ENCODE results near the gene FBLN7.

FBLN7 gene, protein sequence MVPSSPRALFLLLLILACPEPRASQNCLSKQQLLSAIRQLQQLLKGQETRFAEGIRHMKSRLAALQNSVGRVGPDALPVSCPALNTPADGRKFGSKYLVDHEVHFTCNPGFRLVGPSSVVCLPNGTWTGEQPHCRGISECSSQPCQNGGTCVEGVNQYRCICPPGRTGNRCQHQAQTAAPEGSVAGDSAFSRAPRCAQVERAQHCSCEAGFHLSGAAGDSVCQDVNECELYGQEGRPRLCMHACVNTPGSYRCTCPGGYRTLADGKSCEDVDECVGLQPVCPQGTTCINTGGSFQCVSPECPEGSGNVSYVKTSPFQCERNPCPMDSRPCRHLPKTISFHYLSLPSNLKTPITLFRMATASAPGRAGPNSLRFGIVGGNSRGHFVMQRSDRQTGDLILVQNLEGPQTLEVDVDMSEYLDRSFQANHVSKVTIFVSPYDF

DNA sequence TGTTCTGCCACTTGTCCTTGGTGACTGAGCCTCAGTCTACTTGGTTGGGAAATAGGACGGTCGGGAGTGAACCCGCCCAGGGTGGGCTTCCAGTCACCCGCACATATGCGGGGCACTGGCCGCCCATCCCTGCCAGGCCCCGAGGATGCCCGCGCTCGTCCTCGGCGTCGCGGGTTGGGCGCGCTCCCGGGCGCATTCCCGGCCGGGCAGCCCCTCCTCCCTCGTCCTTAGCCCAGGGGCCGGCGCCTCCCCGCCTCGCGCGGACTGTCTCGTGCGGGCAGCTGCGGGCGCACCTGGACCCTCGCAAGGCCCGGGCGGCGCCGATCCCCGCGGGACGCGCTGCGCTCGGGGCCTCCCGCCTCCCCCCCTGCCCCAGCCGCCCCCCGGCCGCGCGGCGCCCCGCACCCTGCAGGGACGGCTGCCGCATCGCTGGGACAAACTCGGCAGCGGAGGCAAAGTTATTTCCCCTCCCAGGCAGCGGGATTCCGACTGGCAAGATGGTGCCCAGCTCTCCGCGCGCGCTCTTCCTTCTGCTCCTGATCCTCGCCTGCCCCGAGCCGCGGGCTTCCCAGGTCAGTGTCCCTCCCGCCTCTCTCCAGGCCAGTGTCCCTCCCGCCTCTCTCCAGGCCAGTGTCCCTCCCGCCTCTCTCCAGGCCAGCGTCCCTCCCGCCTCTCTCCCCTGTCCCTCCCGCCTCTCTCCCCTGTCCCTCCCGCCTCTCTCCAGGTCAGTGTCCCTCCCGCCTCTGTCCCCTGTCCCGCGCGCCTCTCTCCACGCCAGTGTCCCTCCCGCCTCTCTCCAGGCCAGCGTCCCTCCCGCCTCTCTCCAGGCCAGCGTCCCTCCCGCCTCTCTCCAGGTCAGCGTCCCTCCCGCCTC, at the start of gene FBLN7:
TSS of gene FBLN7 (plus strand) at position 227 of the 874 bp plus-strand sequence. CDS start at position 498, 271 bp downstream.
- H3K4me3 ChIP-seq = peak within 1 kb of the TSS; percentile 86
- peak within 1 kb of the TSS; percentile 54 to 63 for H3K27ac ChIP-seq
- TF ChIP-seq, protein P1, sequence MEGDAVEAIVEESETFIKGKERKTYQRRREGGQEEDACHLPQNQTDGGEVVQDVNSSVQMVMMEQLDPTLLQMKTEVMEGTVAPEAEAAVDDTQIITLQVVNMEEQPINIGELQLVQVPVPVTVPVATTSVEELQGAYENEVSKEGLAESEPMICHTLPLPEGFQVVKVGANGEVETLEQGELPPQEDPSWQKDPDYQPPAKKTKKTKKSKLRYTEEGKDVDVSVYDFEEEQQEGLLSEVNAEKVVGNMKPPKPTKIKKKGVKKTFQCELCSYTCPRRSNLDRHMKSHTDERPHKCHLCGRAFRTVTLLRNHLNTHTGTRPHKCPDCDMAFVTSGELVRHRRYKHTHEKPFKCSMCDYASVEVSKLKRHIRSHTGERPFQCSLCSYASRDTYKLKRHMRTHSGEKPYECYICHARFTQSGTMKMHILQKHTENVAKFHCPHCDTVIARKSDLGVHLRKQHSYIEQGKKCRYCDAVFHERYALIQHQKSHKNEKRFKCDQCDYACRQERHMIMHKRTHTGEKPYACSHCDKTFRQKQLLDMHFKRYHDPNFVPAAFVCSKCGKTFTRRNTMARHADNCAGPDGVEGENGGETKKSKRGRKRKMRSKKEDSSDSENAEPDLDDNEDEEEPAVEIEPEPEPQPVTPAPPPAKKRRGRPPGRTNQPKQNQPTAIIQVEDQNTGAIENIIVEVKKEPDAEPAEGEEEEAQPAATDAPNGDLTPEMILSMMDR (IDR thresholded peaks at IDR 0.05) = no peak
- no peak for DNase-seq (ENCODE audit: low spot score)

DNA sequence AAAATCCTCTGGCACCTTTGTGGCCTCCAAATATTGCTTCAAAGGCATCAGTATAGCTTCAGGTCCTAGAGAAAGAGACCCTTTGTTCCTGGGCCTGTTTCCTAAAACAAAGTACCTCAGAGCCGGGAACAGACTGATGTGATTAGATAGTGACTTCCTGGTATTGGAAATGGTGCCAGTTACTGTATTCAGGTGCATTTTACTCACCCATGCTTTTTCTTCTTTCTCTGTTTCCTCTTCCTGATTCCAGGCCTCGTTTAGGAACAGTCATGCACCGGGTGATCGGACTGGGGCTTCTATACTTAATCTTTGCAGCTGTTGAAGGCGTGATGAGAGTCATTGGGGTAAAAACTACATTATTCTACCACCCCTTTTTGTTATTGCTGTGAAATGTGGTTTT, 48.8 kb upstream of the FBLN7 start:
- H3K27ac ChIP-seq = no peak overlapping the region
- no peak overlapping the region for H3K4me3 ChIP-seq
- TF ChIP-seq, protein P1 (IDR thresholded peaks at IDR 0.05) = no peak
- no peak for DNase-seq (ENCODE audit: low spot score)

DNA sequence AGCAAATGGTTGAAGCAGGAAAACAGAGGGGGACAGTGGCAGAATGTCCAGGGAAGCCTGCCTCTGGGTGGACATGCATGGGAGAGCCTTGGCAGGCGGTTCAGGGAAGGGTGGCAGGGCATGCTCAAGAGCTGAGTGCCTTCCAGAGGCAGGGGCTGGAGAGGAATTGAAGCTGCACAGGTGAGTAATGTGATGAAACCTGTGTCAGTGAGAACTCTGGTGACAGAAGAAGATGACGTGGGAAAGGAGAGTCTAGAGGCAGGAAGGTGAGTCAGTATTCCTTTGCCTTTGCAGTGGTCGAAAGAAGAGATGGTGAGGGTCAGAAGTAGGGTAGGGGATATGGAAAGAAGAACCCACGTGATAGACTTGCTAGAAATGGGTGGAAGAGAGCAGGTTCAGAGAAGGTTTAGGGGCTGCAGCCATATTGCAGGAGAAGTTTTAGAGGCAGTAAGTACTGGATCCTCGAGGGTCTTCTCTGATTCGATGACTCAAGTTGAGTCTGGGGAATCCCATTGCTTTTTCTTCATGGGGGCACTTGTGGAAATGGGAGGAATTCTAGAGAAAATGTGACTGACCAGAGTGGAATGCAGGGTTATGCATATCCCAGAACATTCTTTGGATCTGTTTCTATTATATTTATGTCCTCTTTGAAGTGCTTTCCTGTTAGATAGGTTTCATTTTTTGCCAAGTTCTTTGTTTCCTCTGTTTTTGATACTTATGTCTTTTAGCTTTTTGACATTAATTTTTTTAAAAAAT, 45.7 kb upstream of the FBLN7 start:
- Histone ChIP-seq H3K4me3 (no peak overlapping the region), H3K27ac (no peak overlapping the region)
- DNase-seq (ENCODE audit: low spot score) = no peak
- TF ChIP-seq, protein P1 (IDR thresholded peaks at IDR 0.05) = no peak

DNA sequence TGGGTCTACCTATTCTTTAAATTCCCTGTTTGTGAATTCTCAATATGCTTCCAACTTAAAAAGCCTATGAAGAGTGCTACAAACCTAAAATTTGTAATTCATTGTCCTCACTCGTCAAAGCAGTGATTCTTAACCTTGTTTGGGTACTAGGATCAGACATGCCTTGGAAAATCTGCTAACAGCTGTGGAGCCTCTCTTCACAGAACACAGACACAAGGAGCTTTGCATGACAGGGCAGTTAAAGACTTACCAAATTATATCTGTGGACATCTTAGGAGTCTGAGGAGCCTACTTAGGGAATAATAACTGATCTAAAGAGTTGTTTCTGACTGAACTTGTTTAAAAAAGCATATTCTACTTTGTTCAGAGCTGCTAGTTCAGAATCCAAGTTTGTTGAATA, 45.0 kb upstream of the FBLN7 start:
- TF ChIP-seq, protein P1 (IDR thresholded peaks at IDR 0.05) = no peak
- no peak for DNase-seq (ENCODE audit: low spot score)
- Histone ChIP-seq H3K27ac (no peak overlapping the region), H3K4me3 (no peak overlapping the region)

DNA sequence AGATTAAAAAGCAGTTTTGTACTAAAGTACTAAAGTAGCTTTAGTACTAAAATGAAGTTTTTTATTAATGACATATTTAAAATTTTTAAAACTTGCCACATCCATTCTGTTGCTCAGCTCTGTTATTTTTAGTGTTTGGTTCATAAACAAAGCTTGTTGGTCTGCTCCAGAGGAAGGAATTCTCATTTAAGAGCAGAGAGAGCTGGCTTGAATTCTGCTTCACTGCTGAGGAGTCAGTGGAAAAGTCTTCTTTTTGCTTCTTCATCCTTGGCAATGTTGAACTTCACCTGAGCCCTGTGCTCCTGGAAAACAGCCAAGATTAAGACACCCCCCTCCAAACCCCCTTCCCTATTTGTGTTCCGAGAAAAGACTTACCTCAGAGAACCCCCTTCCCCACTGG, 42.5 kb upstream of the FBLN7 start:
- TF ChIP-seq, protein P1 (IDR thresholded peaks at IDR 0.05) = no peak
- no peak overlapping the region for H3K4me3 ChIP-seq
- DNase-seq (ENCODE audit: low spot score) = no peak
- H3K27ac ChIP-seq = no peak overlapping the region

DNA sequence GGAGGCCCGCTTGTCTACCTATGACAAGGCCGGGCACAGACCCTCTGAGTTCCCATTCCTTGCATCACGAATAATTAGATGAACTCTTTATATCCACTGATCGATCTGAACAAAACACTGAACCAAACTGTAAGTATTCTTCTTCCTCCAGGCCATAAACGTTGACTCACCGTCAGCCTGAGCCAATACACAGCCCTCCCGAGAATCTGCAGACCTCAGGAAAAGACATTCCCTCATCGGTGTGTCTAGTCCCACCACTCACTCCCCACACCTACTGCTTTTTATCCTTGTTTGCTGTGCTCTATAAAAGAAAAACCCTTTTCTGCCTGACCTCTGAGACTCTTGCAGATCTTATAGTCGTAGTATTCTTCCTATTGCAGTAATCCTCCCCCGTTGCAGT, 42.1 kb upstream of the FBLN7 start:
- no peak for DNase-seq (ENCODE audit: low spot score)
- H3K27ac ChIP-seq = no peak overlapping the region
- no peak overlapping the region for H3K4me3 ChIP-seq
- TF ChIP-seq, protein P1 (IDR thresholded peaks at IDR 0.05) = no peak

All from coronary artery (tissue), 2 donors.